NCI-H1105 treated with DMSO at 0.1 percent for 48 hours (cell line): Measurements from ENCODE around the gene C5orf34.
A peak's percentile ranks its signal among the peaks of the same experiment; 100 is the strongest.
"Not testable (repeated sequence)": the region's sequence is repeated elsewhere in the genome, so short reads cannot be mapped to it uniquely, and the experiment has no call there.

Source experiments
- DNase-seq: peaks from one replicate; lab custom pipeline; 2025; lab: John Stamatoyannopoulos, UW

The C5orf34 gene

DNA sequence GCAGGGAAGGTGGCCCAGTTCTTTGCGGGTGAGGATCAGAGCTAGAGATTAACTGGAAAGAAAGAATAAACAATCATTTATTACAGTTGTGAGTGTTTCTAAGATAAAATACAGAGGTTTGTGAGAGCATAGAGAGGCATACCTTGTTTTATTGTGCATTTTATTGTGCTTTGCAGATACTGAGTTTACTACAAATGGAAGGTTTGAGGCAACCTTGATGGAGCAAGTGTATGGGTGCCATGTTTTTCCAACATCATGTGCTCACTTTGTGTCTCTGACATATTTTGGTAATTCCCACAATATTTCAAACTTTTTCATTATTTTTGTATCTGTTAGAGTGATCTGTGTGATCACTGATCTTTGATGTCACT lies 715 bp upstream of the C5orf34 start:
- no peak for DNase-seq

- peak; percentile 58 for DNase-seq
Observed at GRCh38 chr5:43514471-43514815, 505 bp downstream of the C5orf34 start.

GRCh38 chr5:43514025-43514424 lies 923 bp downstream of the C5orf34 start:
- no peak for DNase-seq

- not testable (repeated sequence) for DNase-seq
Observed at GRCh38 chr5:43511062-43511461, 3.9 kb downstream of the C5orf34 start.

DNA sequence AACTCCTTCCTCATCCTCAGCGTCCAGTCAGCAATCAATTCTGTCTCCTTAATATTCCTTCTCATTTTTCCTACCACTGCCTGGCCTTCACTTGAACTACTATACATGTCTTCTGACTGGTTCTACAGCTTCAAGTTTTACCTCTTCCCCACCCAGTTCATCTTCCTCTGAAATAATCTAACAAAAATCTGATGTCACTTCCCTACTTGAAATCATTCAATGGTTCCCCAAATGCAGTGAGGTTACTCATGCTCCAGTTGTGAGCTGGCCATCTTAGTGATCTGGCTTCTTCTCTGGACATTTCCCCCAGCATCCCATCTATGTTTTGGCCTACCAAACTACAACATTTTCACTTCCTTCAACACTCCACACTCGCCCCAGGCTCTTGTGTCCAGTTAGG lies 16.4 kb downstream of the C5orf34 start:
- DNase-seq: no peak

GRCh38 chr5:43497311-43498104 lies 17.4 kb downstream of the C5orf34 start:
- DNase-seq: no peak

- DNase-seq: no peak
Observed at GRCh38 chr5:43491326-43491725, 23.6 kb downstream of the C5orf34 start.

GRCh38 chr5:43486353-43486752 lies 28.6 kb downstream of the C5orf34 start:
- no peak for DNase-seq

GRCh38 chr5:43485406-43485805 lies 29.5 kb downstream of the C5orf34 start:
- no peak for DNase-seq

GRCh38 chr5:43484106-43484849 lies 30.7 kb downstream of the C5orf34 start:
- DNase-seq: peak; percentile 83

GRCh38 chr5:43483298-43484105 lies 31.4 kb downstream of the C5orf34 start, which contains the start of gene TMEM267:
Gene TMEM267, minus strand, starts transcription at chr5:43483865. Its CDS starts 29,896 bp downstream, at chr5:43453969.
- peak; percentile 93 for DNase-seq

DNA sequence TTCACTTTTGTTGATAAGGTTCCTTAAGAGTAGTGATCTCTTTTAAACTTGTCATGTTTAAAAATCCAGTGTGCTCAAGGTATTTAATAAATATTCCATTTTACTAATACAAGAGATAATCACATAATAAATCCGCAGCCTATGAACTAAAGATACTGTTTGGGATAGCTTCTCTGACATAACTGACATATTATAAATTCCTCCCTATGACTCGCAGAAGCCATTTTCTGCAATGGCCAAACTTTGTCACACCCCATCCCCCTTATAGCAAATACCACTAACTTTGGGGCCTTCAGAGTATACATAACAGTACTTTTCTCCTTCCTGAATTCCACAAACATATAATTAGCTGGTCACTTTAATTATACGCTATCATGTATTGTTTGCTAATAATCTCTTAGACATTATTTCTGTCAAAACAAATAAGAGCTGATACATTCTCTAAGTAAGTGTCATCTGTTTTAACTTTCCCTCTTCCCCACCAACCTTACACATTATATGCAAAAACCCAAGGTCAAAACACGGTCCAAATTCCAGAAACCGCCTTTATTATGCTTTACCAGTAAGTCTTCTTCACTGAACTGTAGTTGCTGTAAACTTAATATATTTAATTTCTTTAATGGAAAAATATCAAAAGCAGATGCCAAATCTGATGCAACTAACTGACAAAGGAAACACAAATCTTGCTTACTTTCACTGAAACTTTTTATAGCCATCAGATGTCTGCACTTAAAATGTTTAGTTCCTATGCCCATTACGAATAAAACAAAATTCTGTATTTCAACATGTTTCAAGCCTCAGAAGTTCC lies 32.3 kb downstream of the C5orf34 start:
- no peak for DNase-seq

GRCh38 chr5:43469671-43470391 lies 45.1 kb downstream of the C5orf34 start:
- no peak for DNase-seq

DNA sequence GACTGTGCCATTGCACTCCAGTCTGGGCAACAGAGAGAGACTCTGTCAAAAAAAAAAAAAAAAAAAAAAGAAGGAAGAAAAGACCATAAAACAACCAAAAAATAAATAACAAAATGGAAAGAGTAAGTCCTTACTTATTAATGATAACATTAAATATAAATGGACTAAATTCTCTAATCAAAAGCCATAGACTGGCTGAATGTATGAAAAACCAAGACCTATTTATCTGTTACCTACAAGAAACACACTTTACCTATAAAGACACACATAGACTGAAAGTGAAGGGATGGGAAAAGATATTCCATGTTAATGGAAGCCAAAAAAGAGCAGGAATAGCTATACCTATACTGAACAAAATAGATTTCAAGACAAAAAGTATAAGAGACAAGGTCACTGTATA lies 47.8 kb downstream of the C5orf34 start:
- DNase-seq: no peak

GRCh38 chr5:43465455-43465854 lies 49.5 kb downstream of the C5orf34 start:
- DNase-seq: not testable (repeated sequence)

- DNase-seq: no peak
Observed at GRCh38 chr5:43461066-43461465, 53.9 kb downstream of the C5orf34 start.

DNA sequence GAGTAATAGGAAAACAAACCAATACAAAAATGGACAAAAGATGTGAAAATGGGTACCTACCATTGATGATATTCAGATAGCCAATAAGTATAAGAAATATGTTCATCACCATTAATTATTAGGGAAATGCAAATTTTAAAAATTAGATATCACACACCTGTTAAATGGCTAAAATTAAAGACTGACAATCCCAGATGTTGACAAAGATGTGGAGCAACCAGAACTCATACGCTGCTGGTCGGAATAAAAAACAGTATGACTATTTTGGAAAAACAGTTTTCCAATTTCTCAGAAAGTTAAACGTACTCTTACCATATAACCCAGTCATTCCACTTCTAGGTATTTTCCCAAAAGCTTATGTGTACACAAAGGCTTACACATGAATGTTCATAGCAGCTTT lies 58.4 kb downstream of the C5orf34 start:
- DNase-seq: no peak

GRCh38 chr5:43441575-43441974 lies 73.4 kb downstream of the C5orf34 start:
- not testable (repeated sequence) for DNase-seq

DNA sequence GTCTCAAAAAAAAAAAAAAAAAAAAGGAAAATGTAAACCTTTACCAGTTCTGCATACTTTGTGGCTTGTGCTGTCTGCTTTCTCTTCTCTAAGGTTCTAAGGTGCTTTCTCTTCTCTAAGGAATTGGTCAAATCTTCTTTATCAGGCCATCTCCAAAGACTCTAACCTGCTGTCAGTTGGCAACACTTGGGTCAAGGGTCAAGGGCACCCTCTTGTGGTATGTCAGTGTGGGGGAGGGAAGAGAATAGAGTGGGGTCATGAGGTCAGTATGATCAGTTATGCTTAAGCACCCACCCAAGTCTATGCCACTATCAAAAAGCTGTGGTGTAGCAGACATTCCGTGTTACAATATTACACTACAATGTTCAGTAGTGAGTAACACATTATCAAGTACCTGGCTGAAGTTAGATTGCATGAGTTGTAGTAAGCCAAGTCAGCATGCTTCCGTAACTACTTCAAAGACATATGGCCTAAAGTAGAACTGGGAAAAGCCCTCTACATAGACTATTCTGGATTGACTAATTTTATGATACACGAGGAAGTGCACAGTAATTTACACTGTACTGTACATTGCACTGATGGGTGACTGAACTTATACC lies 77.8 kb downstream of the C5orf34 start:
- no peak for DNase-seq
